PC-3 (cell line): ENCODE data around the gene UBE2H. TPM values are rescaled to one million over a fixed set of nuclear protein-coding genes. Genes with fewer than 3 reads are reported as not detected.
"Not testable (repeated sequence)": the region's sequence is repeated elsewhere in the genome, so short reads cannot be mapped to it uniquely, and the experiment has no call there.

ENCODE experiments used
- ATAC-seq: fragments of 200-7000 bp; cut with Tn5 transposase; 2 replicates; pipeline ENCODE4 v1.9.1; 2020; ENCODE audit warnings: mild to moderate bottlenecking, moderate library complexity
- BruUV-seq: library from RNA; stranded (reverse); fragments of 400-500 nt; replicated peaks from 2 replicates; lab custom pipeline; 2021; lab: Mats Ljungman, UMichigan
- CTCF ChIA-PET: fragments of 300-600 bp; sonication (Branson Sonifier 250); formaldehyde crosslinking; loops from one replicate; lab custom pipeline; 2022; ENCODE audit warnings: antibody characterized with exemption; lab: Charles Lee
- POLR2A ChIA-PET: fragments of 300-600 bp; sonication (Branson Sonifier 250); formaldehyde crosslinking; loops from one replicate; lab custom pipeline; 2022; ENCODE audit warnings: antibody characterized with exemption; ENCODE audit not compliant: unreplicated experiment; lab: Charles Lee
- DNase-seq: peaks from one replicate; pipeline ENCODE4 v3.0.0-alpha.2; 2015
- H2AFZ ChIP-seq: fragments of 300-600 bp; sonication (generic); 2 replicates; pipeline ENCODE4 v1.6.0; 2016; ENCODE audit warnings: antibody characterized with exemption, low read length
- H3F3A ChIP-seq: fragments of 300-600 bp; sonication (generic); one replicate; pipeline ENCODE4 v1.6.0; 2017; ENCODE audit warnings: antibody characterized with exemption, low read length, control low read depth, mild to moderate bottlenecking; ENCODE audit not compliant: unreplicated experiment
- H3K27ac ChIP-seq: fragments of 300-600 bp; sonication (generic); 2 replicates; pipeline ENCODE4 v1.5.1; 2016; ENCODE audit warnings: mild to moderate bottlenecking, low read length
- H3K27me3 ChIP-seq: fragments of 300-600 bp; sonication (generic); 2 replicates; pipeline ENCODE4 v1.6.1; 2016; ENCODE audit warnings: low read length, mixed read lengths
- H3K36me3 ChIP-seq: fragments of 300-600 bp; sonication (generic); 2 replicates; pipeline ENCODE4 v1.6.1; 2016; ENCODE audit warnings: low read depth, mixed run types, low read length, mixed read lengths
- H3K4me1 ChIP-seq: fragments of 300-600 bp; sonication (generic); 2 replicates; pipeline ENCODE4 v1.5.1; 2016; ENCODE audit warnings: low read length; ENCODE audit not compliant: insufficient read depth
- H3K4me2 ChIP-seq: fragments of 300-600 bp; sonication (generic); 2 replicates; pipeline ENCODE4 v1.6.0; 2016; ENCODE audit warnings: low read length
- H3K4me3 ChIP-seq: fragments of 300-600 bp; sonication (generic); 2 replicates; pipeline ENCODE4 v1.5.1; 2016; ENCODE audit warnings: mild to moderate bottlenecking, low read length, mixed read lengths
- H3K79me2 ChIP-seq: fragments of 300-600 bp; sonication (generic); 2 replicates; pipeline ENCODE4 v1.6.1; 2017; ENCODE audit warnings: low read length, mixed read lengths
- H3K9ac ChIP-seq: fragments of 300-600 bp; sonication (generic); 2 replicates; pipeline ENCODE4 v1.6.0; 2016; ENCODE audit warnings: mild to moderate bottlenecking, low read length
- H3K9me2 ChIP-seq: fragments of 300-600 bp; sonication (generic); replicated peaks from 2 replicates; pipeline ENCODE4 v1.6.1; 2016; ENCODE audit warnings: mixed run types, low read length, mixed read lengths
- H3K9me3 ChIP-seq: fragments of 300-600 bp; sonication (generic); 2 replicates; pipeline ENCODE4 v1.6.1; 2016; ENCODE audit warnings: low read length, mixed read lengths
- H4K20me1 ChIP-seq: fragments of 300-600 bp; sonication (generic); 2 replicates; pipeline ENCODE4 v1.6.1; 2016; ENCODE audit warnings: low read length, mixed read lengths
- EZH2 ChIP-seq: fragments of 300-600 bp; sonication (generic); IDR thresholded peaks from one replicate; pipeline ENCODE4 v1.6.1; 2017; ENCODE audit warnings: antibody characterized with exemption, mild to moderate bottlenecking, low read length; ENCODE audit not compliant: unreplicated experiment
- EZH2phosphoT487 ChIP-seq: fragments of 300-600 bp; sonication (generic); IDR thresholded peaks from 2 replicates; pipeline ENCODE4 v1.6.1; 2018; ENCODE audit warnings: mild to moderate bottlenecking, antibody characterized with exemption, low read length, borderline replicate concordance
- intact Hi-C: fragments of 100-400 bp; cut with micrococcal nuclease; formaldehyde crosslinking; loops from 2 replicates; pipeline ENCODE4 v1.9.0; 2023
- total RNA-seq: library from RNA; depleted of rRNA; stranded (reverse); fragments of >200 nt; gene quantifications from 2 replicates; pipeline ENCODE4 v1.2.3, GENCODE V29; 2014
- TF ChIP-seq, protein P1 (sequence below): fragments of 300-600 bp; sonication (generic); conservative IDR thresholded peaks from 2 replicates; pipeline ENCODE4 v1.5.1; 2017; ENCODE audit warnings: antibody characterized with exemption, low read depth, mild to moderate bottlenecking, low read length

The UBE2H gene
- total RNA-seq, 1 experiment from 2014 or later = 62.5 TPM

- Histone ChIP-seq H3K4me2 (peak overlapping the region; percentile 63), H3K36me3 (no peaks in the 10 kb centered on the region), H3K4me3 (no peak overlapping the region), H3K4me1 (peaks cover 29% of the 10 kb centered on the region), H3K9me3 (no peaks in the 10 kb centered on the region), H3K79me2 (no peaks in the 10 kb centered on the region), H3F3A (no peaks in the 10 kb centered on the region), H2AFZ (0 out of 2 replicates have a peak overlapping the region, but pooled peaks have one; percentile 28), H3K9me2 (no peaks in the 10 kb centered on the region), H3K9ac (peak overlapping the region; percentile 65), H4K20me1 (no peaks in the 10 kb centered on the region), H3K27ac (peak overlapping the region; percentile 96), H3K27me3 (no peaks in the 10 kb centered on the region)
- ChIA-PET CTCF (no interaction called here), POLR2A (no interaction called here)
- intact Hi-C loops = no loop called here
- no TSS peak for BruUV-seq
- ATAC-seq (no peak), DNase-seq (no peak)
- TF ChIP-seq EZH2 = no peak
- TF ChIP-seq, protein P1, sequence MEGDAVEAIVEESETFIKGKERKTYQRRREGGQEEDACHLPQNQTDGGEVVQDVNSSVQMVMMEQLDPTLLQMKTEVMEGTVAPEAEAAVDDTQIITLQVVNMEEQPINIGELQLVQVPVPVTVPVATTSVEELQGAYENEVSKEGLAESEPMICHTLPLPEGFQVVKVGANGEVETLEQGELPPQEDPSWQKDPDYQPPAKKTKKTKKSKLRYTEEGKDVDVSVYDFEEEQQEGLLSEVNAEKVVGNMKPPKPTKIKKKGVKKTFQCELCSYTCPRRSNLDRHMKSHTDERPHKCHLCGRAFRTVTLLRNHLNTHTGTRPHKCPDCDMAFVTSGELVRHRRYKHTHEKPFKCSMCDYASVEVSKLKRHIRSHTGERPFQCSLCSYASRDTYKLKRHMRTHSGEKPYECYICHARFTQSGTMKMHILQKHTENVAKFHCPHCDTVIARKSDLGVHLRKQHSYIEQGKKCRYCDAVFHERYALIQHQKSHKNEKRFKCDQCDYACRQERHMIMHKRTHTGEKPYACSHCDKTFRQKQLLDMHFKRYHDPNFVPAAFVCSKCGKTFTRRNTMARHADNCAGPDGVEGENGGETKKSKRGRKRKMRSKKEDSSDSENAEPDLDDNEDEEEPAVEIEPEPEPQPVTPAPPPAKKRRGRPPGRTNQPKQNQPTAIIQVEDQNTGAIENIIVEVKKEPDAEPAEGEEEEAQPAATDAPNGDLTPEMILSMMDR = no peak
- TF ChIP-seq EZH2phosphoT487 = no peak
These were observed 16.0 kb upstream of the UBE2H start for GRCh38 chr7:129968592-129969383.

DNA sequence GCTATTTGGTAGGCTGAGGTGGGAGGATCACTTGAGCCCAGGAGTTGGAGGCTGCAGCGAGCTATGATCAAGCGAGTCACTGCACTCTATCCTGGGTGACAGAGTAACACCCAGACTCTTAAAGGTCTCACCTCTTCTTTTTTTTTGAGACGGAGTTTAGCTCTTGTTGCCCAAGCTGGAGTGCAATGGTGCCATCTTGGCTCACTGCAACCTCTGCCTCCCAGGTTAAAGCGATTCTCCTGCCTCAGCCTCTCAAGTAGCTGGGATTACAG, 7.4 kb upstream of the UBE2H start:
- CTCF ChIA-PET, BruUV-seq, H3K79me2 ChIP-seq, intact Hi-C loops, H3K9ac ChIP-seq, H3K9me3 ChIP-seq, H3K4me2 ChIP-seq, H3K27me3 ChIP-seq, H3K9me2 ChIP-seq, DNase-seq, H2AFZ ChIP-seq, H3K27ac ChIP-seq, POLR2A ChIA-PET, H3K4me3 ChIP-seq, H3K36me3 ChIP-seq, H3F3A ChIP-seq, ATAC-seq, H4K20me1 ChIP-seq: not testable (repeated sequence)
- H3K4me1 ChIP-seq = peaks cover 28% of the 10 kb centered on the region

- Histone ChIP-seq H3K27me3 (no peaks in the 10 kb centered on the region), H2AFZ (peak overlapping the region; percentile 65; the same call in 1 of the 2 replicates), H3K4me2 (peak overlapping the region; percentile 57), H3K9me3 (no peaks in the 10 kb centered on the region), H3K9ac (0 out of 2 replicates have a peak overlapping the region, but pooled peaks have one; percentile 43), H3K79me2 (no peaks in the 10 kb centered on the region), H3K9me2 (no peaks in the 10 kb centered on the region), H3F3A (peaks cover 9% of the 10 kb centered on the region), H3K4me1 (peaks cover 28% of the 10 kb centered on the region), H3K27ac (peak overlapping the region; percentile 87), H3K4me3 (no peak overlapping the region), H4K20me1 (no peaks in the 10 kb centered on the region), H3K36me3 (no peaks in the 10 kb centered on the region)
- intact Hi-C loops = loop anchor here (2.0 to 10.0 kb wide), 2 partner anchors 49 to 295 kb away; no protein-coding TSS in a partner anchor
- TF ChIP-seq EZH2 = no peak
- TF ChIP-seq, protein P1 = no peak
- no peak for TF ChIP-seq EZH2phosphoT487
- DNase-seq (peak; percentile 8), ATAC-seq (no peak)
- ChIA-PET POLR2A (interaction anchor here (1.0 kb wide), 1 partner anchor 11 kb away, joined by 3 read pairs; no protein-coding TSS in a partner anchor), CTCF (interaction anchor here (0.7 to 1.6 kb wide), 2 partner anchors 11 to 129 kb away, joined by 4 to 10 read pairs; no protein-coding TSS in a partner anchor)
- BruUV-seq = no TSS peak
These were observed 6.9 kb upstream of the UBE2H start for GRCh38 chr7:129959471-129960203.
